ENCODE results near the gene RFX3. TPM values are rescaled to one million over a fixed set of nuclear protein-coding genes. Genes with fewer than 3 reads are reported as not detected.

Gene RFX3
- total and polyA plus RNA-seq, 2 of the 13 experiments (the other 11 are each of a cell fraction or from before 2014, with no cell fraction given) = 2.7 to 5.3 TPM

- TF ChIP-seq ZNF143 (CRISPR knock-in tag; IDR thresholded peaks at IDR 0.05) (peak; percentile 46; the same call in 1 of the 2 replicates), HES4 (CRISPR knock-in tag; IDR thresholded peaks at IDR 0.05; ENCODE audit: borderline replicate concordance) (peak; percentile 64), IKZF4 (CRISPR knock-in tag; IDR thresholded peaks at IDR 0.05; ENCODE audit: borderline replicate concordance, low read depth, not compliant biosample characterization) (peak; percentile 85), LCORL (IDR thresholded peaks at IDR 0.05) (no peak), LCORL (CRISPR knock-in tag; IDR thresholded peaks at IDR 0.05) (peak; percentile 43; the same call in 1 of the 2 replicates), PCBP1 (IDR thresholded peaks at IDR 0.05; ENCODE audit: borderline replicate concordance, low read depth, low read length) (0 out of 2 replicates have a peak, but pooled peaks have one; percentile 51), DRAP1 (CRISPR knock-in tag; IDR thresholded peaks at IDR 0.05) (peak; percentile 71), KAT2B (IDR thresholded peaks at IDR 0.05; ENCODE audit: borderline replicate concordance, low read depth, low read length) (no peak), PHB2 (IDR thresholded peaks at IDR 0.05; ENCODE audit: partially characterized antibody) (no peak), ZSCAN21 (CRISPR knock-in tag; IDR thresholded peaks at IDR 0.05; ENCODE audit: borderline replicate concordance) (peak; percentile 92), ZNF704 (CRISPR knock-in tag; IDR thresholded peaks at IDR 0.05; ENCODE audit: borderline replicate concordance) (peak; percentile 76; the same call in 1 of the 2 replicates), KLF9 (CRISPR knock-in tag; IDR thresholded peaks at IDR 0.05; ENCODE audit: low read depth) (0 out of 2 replicates have a peak, but pooled peaks have one; percentile 36), MATR3 (CRISPR knock-in tag; IDR thresholded peaks at IDR 0.05) (no peak), TAF15 (IDR thresholded peaks at IDR 0.05; ENCODE audit: low read depth, low read length, poor library complexity, severe bottlenecking) (peak; percentile 45), MYC (CRISPR knock-in tag; IDR thresholded peaks at IDR 0.05; ENCODE audit: borderline replicate concordance) (peak; percentile 88), RARA (CRISPR knock-in tag; IDR thresholded peaks at IDR 0.05) (peak; percentile 26; the same call in 1 of the 2 replicates), NAIF1 (CRISPR knock-in tag; IDR thresholded peaks at IDR 0.05; ENCODE audit: borderline replicate concordance) (peak; percentile 90; the same call in 1 of the 2 replicates), ZGPAT (CRISPR knock-in tag; IDR thresholded peaks at IDR 0.05) (peak; percentile 89), ZNF160 (CRISPR knock-in tag; IDR thresholded peaks at IDR 0.05) (0 out of 2 replicates have a peak, but pooled peaks have one; percentile 55), HOXA7 (CRISPR knock-in tag; IDR thresholded peaks at IDR 0.05) (no peak; the same call in 1 of the 2 replicates), CREB1 (IDR thresholded peaks at IDR 0.05) (peak; percentile 57), CREB1 (CRISPR knock-in tag; IDR thresholded peaks at IDR 0.05) (peak; percentile 93), ZNF674 (CRISPR knock-in tag; IDR thresholded peaks at IDR 0.05; ENCODE audit: low read depth) (peak; percentile 75; the same call in 1 of the 2 replicates), ZSCAN29 (CRISPR knock-in tag; conservative IDR thresholded peaks at IDR 0.05) (no peak), TBL1XR1 (IDR thresholded peaks at IDR 0.05; ENCODE audit: borderline replicate concordance, low read length, partially characterized antibody) (peak; percentile 5), CREB3 (CRISPR knock-in tag; IDR thresholded peaks at IDR 0.05) (peak; percentile 90; the same call in 1 of the 2 replicates), KMT2B (CRISPR knock-in tag; IDR thresholded peaks at IDR 0.05) (peak; percentile 87; the same call in 1 of the 2 replicates)
Observed at GRCh38 chr9:3526165-3526996, 580 bp upstream of the RFX3 start (continued).

Data from HepG2 (cell line).